Activated T-cell treated with anti-CD3 and anti-CD28 coated beads, Interleukin-2, amount 50 U/mL, for 48 hours (primary cell): ENCODE results near the gene KHDRBS1.
"Not testable (repeated sequence)": the region's sequence is repeated elsewhere in the genome, so short reads cannot be mapped to it uniquely, and the experiment has no call there.

Experiments used
- DNase-seq, 2 experiments: peaks; one replicate each; pipeline ENCODE4 v3.0.0-alpha.2; 2020

The KHDRBS1 gene

DNA sequence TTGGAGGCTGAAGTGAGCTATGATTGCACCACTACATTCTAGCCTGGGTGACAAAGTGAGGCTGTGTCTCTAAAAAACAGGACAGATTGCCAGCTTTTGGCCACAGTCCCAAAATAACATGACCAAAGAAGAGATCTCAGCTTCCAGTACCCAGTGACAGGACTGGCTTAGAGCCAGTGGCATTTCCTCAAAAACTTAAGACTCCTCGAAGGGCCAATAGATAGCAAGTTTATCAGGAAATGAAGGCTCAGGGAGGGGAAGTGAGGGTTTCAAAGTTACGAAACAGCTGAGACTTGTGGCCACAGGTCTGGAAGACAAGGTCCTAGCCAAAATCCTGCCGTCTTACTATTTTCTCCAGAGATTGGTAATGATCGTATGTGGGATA is 52.8 kb downstream of the KHDRBS1 start:
- no peak for DNase-seq

DNA sequence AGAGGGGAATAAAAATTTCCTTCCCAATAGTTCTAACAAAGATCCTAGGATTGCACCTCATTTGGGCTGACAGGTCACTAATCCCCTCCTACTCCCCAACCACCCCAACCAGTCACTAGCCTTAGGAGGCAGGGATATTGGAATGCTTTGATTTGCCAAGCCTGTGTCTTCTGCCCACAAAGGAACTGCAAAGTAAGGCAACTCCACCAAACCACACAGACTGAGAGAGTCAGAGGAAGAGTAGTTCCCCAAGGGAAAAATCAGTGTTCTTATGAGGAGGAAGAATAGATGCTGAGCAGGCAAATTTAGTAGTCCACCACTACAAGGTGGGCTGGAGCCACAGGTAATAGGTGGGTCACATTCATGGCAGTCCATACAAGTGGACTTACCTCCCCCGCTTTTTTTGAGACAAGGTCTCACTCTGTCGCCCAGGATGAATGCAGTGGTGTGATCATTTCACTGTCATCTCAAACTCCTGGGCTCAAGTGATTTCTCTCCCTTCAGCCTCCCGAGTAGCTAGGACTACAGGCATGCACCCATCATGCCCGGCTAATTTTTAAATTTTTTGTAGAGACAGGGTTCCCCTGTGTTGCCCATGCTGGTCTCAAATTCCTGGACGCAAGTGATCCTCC is 55.4 kb downstream of the KHDRBS1 start:
- no peak for DNase-seq

- DNase-seq = no peak
Measured at GRCh38 chr1:32071758-32072621, 58.3 kb downstream of the KHDRBS1 start.

GRCh38 chr1:32072622-32073298 is 59.1 kb downstream of the KHDRBS1 start, which contains the start of gene TMEM39B:
TMEM39B (plus strand) TSS chr1:32072939; CDS start chr1:32073048, 109 bp downstream.
- peak; percentile 94 to 95 for DNase-seq

DNA sequence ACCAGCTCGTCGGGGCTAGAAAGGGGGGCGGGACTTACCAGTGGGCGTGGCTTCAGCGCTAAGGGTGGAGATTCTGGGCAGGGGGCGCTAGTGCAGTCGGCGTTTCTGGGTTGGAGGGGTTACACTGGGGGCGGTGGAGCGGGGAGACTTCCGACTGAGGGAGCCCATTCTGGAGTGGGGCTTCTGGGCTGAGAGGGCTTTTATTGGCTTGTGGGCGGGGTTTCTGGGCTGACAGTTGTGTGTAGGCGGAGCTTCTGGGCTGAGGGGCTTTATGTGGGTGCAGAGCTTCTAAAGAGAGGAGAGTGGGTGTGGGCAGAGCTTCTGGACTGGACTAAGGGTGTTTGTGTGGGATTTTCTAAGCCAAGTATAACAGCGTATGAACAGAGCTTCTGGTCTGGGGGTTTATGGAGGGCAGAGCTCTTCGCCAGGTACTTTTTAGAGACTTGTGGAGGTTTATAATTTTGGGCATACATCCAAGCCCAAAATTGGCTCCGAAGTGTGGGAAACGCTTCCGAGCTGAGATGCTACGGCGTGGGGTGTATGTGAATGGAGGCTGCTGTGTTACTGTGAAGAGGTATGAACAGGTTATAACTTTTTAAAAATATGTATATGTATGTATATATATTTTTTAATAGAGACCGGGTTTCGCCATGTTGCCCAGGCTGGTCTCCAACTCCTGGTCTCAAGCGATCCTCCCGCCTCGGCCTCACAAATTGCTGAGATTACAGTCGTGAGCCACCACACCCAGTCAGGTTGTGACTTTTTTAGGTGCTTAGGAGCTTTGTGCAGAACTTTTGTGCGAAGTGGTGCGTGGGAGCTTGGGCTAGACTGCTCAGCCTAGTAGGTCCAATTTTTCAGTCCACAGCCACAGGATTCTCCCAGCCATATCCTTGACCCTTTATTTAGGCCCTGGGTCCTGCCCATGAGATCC is 59.9 kb downstream of the KHDRBS1 start:
- no peak for DNase-seq

- DNase-seq = no peak
Measured at GRCh38 chr1:32074841-32075240, 61.2 kb downstream of the KHDRBS1 start.

DNA sequence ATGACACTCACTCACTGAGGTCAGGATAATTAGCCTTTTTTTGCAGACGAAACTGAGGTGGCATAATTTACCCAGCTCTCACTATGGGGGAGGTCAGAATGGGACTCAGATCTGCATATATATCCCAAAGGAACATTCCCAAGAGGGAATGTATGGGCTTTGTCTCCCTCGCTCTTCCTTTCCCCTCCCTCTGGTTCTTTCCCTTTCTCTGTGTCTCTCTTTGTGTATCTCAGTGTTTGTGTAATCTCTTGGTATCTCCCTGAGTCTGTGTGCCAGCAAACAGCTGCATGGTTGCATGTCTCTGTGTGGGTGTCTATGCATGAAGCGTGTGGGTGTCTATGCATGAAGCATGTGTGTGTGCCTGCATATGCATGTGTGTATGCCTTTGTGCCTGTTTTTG is 63.8 kb downstream of the KHDRBS1 start:
- no peak for DNase-seq

- DNase-seq = no peak
Measured at GRCh38 chr1:32082022-32082421, 68.4 kb downstream of the KHDRBS1 start.

GRCh38 chr1:32086381-32086780 is 72.7 kb downstream of the KHDRBS1 start:
- DNase-seq = not testable (repeated sequence)

- DNase-seq = no peak
Measured at GRCh38 chr1:32091176-32091575, 77.5 kb downstream of the KHDRBS1 start.

DNA sequence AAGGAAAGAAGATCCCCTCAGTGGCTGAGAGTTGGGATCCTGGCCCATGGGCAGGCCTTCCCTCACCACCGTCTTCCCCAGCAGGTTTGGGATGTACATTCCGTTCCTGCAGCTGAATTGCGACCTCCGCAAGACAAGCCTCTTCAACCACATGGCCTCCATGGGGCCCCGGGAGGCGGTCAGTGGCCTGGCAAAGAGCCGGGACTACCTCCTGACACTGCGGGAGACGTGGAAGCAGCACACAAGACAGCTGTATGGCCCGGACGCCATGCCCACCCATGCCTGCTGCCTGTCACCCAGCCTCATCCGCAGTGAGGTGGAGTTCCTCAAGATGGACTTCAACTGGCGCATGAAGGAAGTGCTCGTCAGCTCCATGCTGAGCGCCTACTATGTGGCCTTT is 77.9 kb downstream of the KHDRBS1 start:
- DNase-seq = no peak
